Measurements from ENCODE around the gene ZNF621. TPM values are rescaled to one million over a fixed set of nuclear protein-coding genes. Genes with fewer than 3 reads are reported as not detected.

The ZNF621 gene
- total and polyA plus RNA-seq, 9 of the 15 experiments (the other 6 are each of a cell fraction or from before 2014, with no cell fraction given), result 4.7 to 28.9 (median 20.6) TPM

DNA sequence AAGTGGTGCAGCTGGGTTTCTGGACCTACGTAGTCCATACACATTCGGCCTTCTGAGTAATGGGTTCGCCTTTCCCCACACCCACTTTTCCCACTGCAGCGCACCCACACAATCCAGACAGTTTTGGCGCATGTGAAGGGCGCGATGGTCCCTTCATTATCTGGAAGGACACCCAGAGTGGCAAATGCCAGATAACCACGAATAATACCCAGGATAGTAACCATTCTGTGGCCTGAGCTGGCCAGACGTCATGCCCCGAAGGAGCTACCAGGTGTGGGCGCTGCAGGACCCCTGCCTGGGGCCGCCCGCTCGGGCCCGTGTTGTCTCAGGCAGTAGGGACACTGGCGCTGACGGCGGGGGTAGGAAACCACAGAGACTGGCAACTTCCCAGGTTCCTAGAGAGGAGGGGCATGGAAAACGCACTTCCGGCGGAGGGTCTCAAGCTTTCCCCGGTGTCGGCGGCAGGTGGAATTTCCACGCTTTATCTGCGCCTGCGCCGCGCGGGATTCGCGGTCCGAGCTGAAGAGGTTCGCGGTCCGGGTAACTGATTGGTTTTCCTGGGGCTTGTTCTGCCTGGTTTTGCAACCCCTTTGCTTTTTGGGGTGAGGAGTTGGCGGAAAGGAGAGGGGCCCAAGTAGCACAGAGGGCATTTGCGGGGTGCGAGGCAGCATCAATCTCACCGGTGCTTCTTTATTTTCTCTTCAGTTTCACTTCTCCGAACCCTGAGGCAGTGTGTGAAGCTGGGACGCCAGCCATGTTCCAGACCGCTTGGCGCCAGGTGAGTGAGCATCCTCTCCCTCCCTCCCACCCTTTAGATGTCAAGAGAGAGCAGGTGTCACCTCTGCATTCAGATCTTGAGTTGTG is 18.9 kb upstream of the ZNF621 start, which contains the start of gene ZNF620 (continued):
- TF ChIP-seq STAG1 (CRISPR knock-in tag; IDR thresholded peaks at IDR 0.05; ENCODE audit: borderline replicate concordance) (no peak), SAFB2 (IDR thresholded peaks at IDR 0.05; ENCODE audit: borderline replicate concordance, low read depth, low read length, severe bottlenecking) (no peak), SNIP1 (IDR thresholded peaks at IDR 0.05; ENCODE audit: low read depth) (peak; percentile 23; the same call in 1 of the 2 replicates), ZNF212 (CRISPR knock-in tag; IDR thresholded peaks at IDR 0.05) (no peak), TSC22D4 (tag; IDR thresholded peaks at IDR 0.05) (no peak), U2AF1 (optimal IDR thresholded peaks at IDR 0.05; ENCODE audit: low read depth, low read length) (no peak), HMGN3 (IDR thresholded peaks at IDR 0.05; ENCODE audit: borderline replicate concordance, extremely low read depth, insufficient read length, low read depth, low read length) (peak; percentile 65), GABPB1 (CRISPR knock-in tag; IDR thresholded peaks at IDR 0.05) (peak; percentile 83), PHF8 (IDR thresholded peaks at IDR 0.05; ENCODE audit: borderline replicate concordance, low read length) (peak; percentile 63; the same call in 1 of the 2 replicates), GATAD2A (IDR thresholded peaks at IDR 0.05) (0 out of 2 replicates have a peak, but pooled peaks have one; percentile 43), SIRT6 (IDR thresholded peaks at IDR 0.05; ENCODE audit: low read depth, low read length) (no peak), ZNF174 (CRISPR knock-in tag; IDR thresholded peaks at IDR 0.05) (no peak), ATF1 (CRISPR knock-in tag; IDR thresholded peaks at IDR 0.05) (no peak), ATF1 (tag; IDR thresholded peaks at IDR 0.05) (peak; percentile 92), CREB1 (IDR thresholded peaks at IDR 0.05) (peak; percentile 39; the same call in 1 of the 2 replicates), CREB1 (CRISPR knock-in tag; IDR thresholded peaks at IDR 0.05) (peak; percentile 72), EHMT2 (IDR thresholded peaks at IDR 0.05) (no peak), ELF1 (tag; IDR thresholded peaks at IDR 0.05) (no peak)
- TF ChIP-seq, protein P1, sequence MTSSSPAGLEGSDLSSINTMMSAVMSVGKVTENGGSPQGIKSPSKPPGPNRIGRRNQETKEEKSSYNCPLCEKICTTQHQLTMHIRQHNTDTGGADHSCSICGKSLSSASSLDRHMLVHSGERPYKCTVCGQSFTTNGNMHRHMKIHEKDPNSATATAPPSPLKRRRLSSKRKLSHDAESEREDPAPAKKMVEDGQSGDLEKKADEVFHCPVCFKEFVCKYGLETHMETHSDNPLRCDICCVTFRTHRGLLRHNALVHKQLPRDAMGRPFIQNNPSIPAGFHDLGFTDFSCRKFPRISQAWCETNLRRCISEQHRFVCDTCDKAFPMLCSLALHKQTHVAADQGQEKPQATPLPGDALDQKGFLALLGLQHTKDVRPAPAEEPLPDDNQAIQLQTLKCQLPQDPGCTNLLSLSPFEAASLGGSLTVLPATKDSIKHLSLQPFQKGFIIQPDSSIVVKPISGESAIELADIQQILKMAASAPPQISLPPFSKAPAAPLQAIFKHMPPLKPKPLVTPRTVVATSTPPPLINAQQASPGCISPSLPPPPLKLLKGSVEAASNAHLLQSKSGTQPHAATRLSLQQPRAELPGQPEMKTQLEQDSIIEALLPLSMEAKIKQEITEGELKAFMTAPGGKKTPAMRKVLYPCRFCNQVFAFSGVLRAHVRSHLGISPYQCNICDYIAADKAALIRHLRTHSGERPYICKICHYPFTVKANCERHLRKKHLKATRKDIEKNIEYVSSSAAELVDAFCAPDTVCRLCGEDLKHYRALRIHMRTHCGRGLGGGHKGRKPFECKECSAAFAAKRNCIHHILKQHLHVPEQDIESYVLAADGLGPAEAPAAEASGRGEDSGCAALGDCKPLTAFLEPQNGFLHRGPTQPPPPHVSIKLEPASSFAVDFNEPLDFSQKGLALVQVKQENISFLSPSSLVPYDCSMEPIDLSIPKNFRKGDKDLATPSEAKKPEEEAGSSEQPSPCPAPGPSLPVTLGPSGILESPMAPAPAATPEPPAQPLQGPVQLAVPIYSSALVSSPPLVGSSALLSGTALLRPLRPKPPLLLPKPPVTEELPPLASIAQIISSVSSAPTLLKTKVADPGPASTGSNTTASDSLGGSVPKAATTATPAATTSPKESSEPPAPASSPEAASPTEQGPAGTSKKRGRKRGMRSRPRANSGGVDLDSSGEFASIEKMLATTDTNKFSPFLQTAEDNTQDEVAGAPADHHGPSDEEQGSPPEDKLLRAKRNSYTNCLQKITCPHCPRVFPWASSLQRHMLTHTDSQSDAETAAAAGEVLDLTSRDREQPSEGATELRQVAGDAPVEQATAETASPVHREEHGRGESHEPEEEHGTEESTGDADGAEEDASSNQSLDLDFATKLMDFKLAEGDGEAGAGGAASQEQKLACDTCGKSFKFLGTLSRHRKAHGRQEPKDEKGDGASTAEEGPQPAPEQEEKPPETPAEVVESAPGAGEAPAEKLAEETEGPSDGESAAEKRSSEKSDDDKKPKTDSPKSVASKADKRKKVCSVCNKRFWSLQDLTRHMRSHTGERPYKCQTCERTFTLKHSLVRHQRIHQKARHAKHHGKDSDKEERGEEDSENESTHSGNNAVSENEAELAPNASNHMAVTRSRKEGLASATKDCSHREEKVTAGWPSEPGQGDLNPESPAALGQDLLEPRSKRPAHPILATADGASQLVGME (CRISPR knock-in tag; IDR thresholded peaks at IDR 0.05), result 0 out of 2 replicates have a peak, but pooled peaks have one; percentile 14
- TF ChIP-seq, protein P2, sequence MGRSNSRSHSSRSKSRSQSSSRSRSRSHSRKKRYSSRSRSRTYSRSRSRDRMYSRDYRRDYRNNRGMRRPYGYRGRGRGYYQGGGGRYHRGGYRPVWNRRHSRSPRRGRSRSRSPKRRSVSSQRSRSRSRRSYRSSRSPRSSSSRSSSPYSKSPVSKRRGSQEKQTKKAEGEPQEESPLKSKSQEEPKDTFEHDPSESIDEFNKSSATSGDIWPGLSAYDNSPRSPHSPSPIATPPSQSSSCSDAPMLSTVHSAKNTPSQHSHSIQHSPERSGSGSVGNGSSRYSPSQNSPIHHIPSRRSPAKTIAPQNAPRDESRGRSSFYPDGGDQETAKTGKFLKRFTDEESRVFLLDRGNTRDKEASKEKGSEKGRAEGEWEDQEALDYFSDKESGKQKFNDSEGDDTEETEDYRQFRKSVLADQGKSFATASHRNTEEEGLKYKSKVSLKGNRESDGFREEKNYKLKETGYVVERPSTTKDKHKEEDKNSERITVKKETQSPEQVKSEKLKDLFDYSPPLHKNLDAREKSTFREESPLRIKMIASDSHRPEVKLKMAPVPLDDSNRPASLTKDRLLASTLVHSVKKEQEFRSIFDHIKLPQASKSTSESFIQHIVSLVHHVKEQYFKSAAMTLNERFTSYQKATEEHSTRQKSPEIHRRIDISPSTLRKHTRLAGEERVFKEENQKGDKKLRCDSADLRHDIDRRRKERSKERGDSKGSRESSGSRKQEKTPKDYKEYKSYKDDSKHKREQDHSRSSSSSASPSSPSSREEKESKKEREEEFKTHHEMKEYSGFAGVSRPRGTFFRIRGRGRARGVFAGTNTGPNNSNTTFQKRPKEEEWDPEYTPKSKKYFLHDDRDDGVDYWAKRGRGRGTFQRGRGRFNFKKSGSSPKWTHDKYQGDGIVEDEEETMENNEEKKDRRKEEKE (IDR thresholded peaks at IDR 0.05; ENCODE audit: borderline replicate concordance in 1 of 2, control insufficient read depth in 1 of 2, low read depth in 2 of 2, low read length in 1 of 2), result no peak
